HG03457 (cell line): ENCODE measurements around the gene FGD4.
A peak's percentile ranks its signal among the peaks of the same experiment; 100 is the strongest.
"Not testable (repeated sequence)": the region's sequence is repeated elsewhere in the genome, so short reads cannot be mapped to it uniquely, and the experiment has no call there.

ENCODE experiments used
- ATAC-seq: cut with Tn5 transposase; IDR thresholded peaks from one replicate; pipeline ENCODE4 v1.9.1; 2021; ENCODE audit warnings: moderate number of reproducible peaks; ENCODE audit not compliant: unreplicated experiment

The FGD4 gene

GRCh38 chr12:32548691-32549281, 149.4 kb downstream of the FGD4 start:
- ATAC-seq, result no peak

DNA sequence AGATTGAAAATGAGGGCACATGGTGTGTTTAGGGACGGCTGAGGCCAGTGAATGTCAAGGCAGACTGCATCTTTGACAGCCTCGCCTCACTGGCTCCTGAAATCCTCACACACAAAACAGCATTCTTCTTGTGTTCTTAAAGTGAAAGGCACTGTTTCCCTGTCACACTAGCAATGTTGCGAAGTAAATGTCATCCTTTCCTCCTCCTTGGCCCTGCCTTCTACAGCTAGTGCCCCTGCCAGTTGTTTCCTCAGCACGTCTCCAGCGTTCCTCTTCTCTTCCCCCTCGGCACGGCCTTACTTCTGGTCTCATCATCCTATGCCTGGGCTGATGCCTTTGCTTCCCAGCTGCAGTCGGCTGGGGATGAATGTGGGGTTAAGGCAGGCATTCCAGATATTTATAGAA, 150.3 kb downstream of the FGD4 start:
- ATAC-seq, result no peak

- no peak for ATAC-seq
Measured at GRCh38 chr12:32551058-32551457, 151.7 kb downstream of the FGD4 start.

GRCh38 chr12:32558903-32559302, 159.5 kb downstream of the FGD4 start:
- ATAC-seq, result peak; percentile 99

DNA sequence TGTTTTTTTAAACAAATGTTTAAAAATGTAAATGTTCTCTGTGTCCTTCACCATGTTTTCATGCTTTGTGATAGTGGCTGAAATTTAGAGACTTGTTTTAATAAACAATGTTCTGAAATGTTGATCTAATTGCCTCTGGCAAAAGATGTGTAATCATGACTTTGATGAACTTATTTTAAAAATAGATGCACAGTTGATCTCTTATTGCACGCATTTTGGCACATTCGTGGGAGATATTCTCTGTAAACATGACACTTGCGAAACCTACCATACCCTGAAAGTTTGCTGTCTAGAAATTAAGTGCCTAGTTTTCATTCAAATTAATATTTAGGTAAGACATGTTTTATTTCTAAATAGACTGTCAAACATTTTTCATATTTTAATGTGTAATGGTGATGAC, 160.1 kb downstream of the FGD4 start:
- no peak for ATAC-seq

- ATAC-seq, result no peak
Measured at GRCh38 chr12:32560520-32560919, 161.2 kb downstream of the FGD4 start.

DNA sequence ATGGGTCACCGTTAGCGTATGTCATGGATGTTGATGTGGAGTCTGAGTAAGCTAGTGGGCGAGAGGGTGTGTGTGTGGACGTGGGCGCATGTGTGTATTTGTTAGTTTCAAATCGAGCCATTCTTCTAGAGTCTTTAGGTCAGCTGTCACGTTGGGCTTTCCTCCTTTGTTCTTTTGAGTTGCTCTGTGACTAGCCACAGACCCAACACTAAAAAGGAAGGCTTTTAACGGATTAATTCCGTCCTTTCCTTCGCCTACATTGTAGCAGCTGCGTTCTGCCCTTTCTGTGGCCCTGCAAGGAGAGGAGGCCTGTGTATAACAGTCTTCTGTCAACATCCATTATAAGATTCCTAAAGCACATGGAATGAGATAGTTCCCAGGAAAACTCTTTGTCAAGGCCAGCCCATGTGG, 162.6 kb downstream of the FGD4 start:
- no peak for ATAC-seq

- ATAC-seq, result not testable (repeated sequence)
Measured at GRCh38 chr12:32562413-32562812, 163.1 kb downstream of the FGD4 start.

- no peak for ATAC-seq
Measured at GRCh38 chr12:32566663-32567295, 167.4 kb downstream of the FGD4 start.

DNA sequence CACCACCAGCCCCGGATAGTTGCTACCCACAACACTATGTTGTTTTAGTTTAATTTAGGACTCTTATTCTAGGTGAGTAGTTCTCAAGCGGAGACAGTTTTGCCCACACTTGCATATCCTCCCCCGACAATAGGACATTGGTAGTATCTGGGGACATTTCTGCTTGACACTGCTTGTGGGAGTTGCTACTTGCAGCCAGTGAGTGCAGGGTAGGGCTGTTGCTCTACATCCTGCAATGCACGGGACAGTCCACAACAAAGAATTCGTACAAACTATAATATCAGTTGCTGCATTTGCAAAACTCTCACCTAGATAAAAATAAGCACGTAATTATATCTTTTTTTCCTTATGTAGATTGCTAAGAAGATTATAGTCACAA, 167.9 kb downstream of the FGD4 start:
- no peak for ATAC-seq

GRCh38 chr12:32568228-32568627, 168.9 kb downstream of the FGD4 start:
- ATAC-seq, result no peak

DNA sequence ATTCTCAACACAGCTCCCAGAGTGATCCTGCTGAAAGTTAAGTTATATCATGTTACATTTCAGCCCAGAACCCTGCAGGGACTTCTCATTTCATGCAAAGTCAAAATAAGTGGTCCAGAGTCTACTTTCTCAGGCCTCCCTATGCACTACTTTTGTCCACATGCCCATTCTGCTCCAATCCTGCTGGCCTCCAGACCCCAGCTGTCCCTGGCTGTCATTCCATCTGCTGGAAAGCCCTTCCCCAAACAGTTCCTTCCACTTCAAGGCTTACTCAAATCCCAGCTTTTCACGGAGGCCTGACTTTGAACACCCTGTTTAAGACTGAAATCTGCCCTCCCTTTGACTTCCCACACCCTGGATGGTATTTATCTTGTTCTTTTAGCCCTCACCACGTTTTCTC, 169.9 kb downstream of the FGD4 start:
- ATAC-seq, result no peak

DNA sequence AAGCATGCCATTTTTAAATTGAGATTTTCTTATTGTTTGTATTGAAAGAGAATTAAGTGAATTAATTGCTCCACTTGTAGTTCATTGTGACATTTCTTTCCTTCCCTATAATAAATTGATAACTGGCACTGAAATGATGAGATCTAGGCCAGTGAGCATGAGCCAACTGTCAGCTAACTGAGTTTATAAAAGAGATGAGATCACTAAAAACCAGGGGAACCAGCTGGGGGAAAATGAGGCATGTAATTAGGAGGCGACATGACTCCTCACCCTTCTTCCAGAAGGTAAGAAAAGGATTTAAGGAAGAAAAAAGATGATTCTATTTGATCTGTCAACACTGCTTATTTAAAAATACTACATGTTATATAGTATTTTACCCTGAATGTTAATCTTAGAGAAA, 175.2 kb downstream of the FGD4 start:
- ATAC-seq, result no peak

DNA sequence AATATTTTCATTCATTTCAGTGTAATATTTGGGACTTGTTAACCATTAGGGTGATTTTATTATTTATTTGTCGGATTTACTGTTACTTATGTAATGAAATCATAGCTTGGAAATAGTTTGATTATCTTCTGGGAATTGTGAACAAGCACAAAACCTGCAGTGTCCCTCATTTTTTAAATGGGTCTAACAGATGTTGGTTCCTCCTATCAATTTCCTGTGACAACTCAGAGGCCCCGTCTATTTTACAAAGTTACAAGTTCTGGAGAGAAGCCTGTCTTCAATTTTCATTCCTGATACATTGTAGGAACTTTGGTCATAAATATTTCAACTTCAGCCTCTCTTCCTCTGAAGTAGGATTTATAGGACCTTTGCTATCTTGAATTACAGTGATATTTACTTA, 178.0 kb downstream of the FGD4 start:
- ATAC-seq, result no peak

GRCh38 chr12:32583534-32583933, 184.2 kb downstream of the FGD4 start:
- no peak for ATAC-seq

- ATAC-seq, result no peak
Measured at GRCh38 chr12:32585680-32586079, 186.3 kb downstream of the FGD4 start.

- ATAC-seq, result no peak
Measured at GRCh38 chr12:32586390-32586789, 187.0 kb downstream of the FGD4 start.

DNA sequence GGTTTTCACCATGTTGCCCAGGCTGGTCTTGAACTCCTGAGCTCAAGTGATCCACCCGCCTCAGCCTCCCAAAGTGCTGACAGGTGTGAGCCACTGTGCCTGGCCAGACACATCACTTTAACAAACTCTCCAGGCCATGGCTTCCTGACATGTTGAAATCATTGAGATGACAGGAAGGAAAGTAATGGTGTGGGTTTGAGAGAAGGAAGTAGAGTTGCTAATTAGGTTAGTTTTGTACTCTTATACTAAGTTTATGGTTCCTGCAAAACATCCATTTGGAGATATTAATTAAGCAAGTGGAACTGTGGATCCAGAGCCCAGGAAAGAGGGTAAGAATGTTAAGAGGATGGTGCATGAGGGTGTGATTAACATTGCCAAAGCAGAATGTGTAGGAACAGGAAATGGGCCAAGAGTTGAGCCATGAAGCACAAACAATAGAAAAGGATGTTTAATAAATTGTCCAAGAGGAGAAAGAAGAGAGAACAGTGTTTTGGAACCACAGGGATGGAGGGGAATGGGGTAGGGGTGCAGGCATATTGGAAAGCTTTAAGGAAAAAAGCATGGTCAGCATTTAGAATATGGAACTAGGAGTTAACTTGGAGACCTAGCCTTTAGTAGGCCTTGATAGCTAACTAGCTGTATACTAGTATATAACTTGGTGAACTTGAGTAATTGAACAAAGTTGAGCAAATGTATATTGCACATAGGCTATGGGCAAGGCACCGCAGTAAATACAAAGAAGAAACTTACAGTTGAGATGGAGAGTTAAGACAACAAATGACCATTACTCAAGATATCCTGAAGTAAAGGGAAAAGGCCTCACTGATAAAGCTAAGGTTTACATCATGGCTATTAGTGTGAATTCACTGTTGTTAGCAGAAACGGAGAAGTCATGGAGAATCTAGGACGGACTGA, 188.5 kb downstream of the FGD4 start:
- no peak for ATAC-seq

DNA sequence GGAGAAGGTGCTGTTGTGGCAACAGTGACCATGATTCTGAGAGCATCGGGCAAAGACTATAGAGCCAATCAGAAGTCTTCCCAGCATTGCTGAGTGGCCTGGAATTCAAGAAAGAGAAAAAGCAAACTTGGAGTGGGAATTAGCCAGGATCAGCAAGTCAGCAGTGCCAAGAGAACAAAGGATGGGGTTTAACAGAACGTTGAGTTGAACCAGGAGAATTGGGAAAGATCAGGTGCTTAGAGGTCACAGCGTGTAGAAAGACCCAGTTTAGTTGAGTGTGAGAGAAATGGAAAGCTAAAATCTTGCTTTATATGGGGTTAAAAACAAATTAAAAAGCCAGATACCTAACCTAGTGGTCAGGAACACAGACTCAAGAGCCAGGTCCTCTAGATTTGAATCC, 189.2 kb downstream of the FGD4 start:
- no peak for ATAC-seq

DNA sequence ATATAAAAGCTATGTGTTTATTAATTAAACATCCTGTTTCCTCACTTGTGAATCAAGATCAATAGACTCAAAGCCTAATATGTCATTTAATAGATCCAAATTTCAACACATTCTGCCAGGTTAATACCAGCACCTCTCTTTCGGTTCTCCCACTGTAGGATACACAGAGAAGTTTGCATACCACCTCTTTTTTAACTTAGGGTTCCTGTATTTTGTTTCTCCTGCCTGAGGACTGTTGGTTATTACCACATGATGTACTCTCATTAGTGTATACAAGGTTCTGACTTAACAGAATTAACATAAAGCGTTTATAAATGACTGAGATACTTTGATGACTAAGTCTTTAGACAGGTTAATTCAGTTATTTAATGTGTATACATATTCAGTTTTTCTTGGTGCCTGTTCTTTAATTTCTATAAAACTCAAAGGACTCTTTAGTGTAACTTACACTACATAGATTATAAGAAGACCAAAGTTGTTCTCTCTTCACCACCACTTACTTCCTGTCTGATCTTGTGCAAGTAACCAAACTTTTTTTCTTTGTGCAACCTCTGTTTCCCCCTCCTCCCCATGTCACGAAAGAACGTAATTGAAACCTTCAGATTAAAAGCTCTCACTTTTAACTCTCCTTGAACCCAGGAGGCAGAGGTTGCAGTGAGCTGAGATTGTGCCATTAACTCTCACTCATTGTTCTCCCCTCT, 190.0 kb downstream of the FGD4 start:
- ATAC-seq, result no peak

GRCh38 chr12:32595251-32595650, 195.9 kb downstream of the FGD4 start:
- ATAC-seq, result no peak
